Measurements from ENCODE around the gene ZP4. TPM values are rescaled to one million over a fixed set of nuclear protein-coding genes. Genes with fewer than 3 reads are reported as not detected.

The ZP4 gene
- total RNA-seq, 1 experiment from 2014 or later: not detected

DNA sequence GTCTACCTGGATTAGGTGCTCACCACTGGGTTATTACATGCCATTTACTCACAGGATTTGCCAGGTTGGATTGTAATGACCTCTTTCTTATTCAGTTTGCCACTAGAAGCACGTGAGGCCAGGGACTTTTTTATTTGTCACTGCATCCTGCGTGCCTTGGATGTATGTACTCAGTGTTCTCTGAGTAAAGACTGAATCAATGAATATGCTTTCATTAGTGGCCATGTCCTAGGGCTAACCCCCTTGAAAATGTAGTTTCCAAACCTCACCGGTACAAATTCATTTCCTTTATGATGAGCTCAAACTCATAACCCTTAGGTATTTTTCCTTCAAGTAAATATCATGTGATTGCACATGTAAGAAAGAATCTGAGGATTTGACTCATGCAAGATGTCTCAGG, 1.3 kb upstream of the ZP4 start:
- intact Hi-C loops (cut with micrococcal nuclease): no loop called here
- H3K4me1 ChIP-seq (ENCODE audit: control insufficient read depth in 1 of 2, insufficient read depth in 2 of 2, low read length in 2 of 2): no peaks in the 10 kb centered on the region
- ChIA-PET POLR2A (interaction anchor here (0.6 kb wide), 1 partner anchor 10 kb away, joined by 3 read pairs; no protein-coding TSS in a partner anchor), RAD21 (ENCODE audit: low non-redundant PET in 1 of 2, low total read pairs in 2 of 2, uncharacterized antibody in 2 of 2, unreplicated experiment in 2 of 2) (no interaction called here), CTCF (no interaction called here)
- ATAC-seq (no peak), DNase-seq (ENCODE audit: low read depth, low spot score) (no peak)
- H3K27me3 ChIP-seq (ENCODE audit: insufficient read depth, low read length): no peaks in the 10 kb centered on the region
- H3K4me3 ChIP-seq (replicated peaks in 1 of 2; ENCODE audit: low read depth in 1 of 2, low read length in 2 of 2): no peak overlapping the region
- H3K9me3 ChIP-seq (ENCODE audit: control insufficient read depth in 1 of 2, insufficient read depth in 1 of 2, low read depth in 1 of 2, low read length in 2 of 2): peaks cover 4 to 21% of the 10 kb centered on the region in 2 experiments; a peak in 2 of 4 replicates
- H3K36me3 ChIP-seq (ENCODE audit: control insufficient read depth in 1 of 2, insufficient read depth in 2 of 2, low read length in 2 of 2): no peaks in the 10 kb centered on the region
- no TSS peak for BruUV-seq (replicated peaks)
- H3K9ac ChIP-seq (ENCODE audit: low read length): no peak overlapping the region
- no peaks in the 10 kb centered on the region for H3K9me2 ChIP-seq (ENCODE audit: insufficient read depth)
- H3K27ac ChIP-seq (ENCODE audit: low read depth, low read length): no peak overlapping the region
- no peaks in the 10 kb centered on the region for H4K20me1 ChIP-seq (ENCODE audit: insufficient read depth)
- no peak overlapping the region for H3K4me2 ChIP-seq (ENCODE audit: low read length)
- H3K79me2 ChIP-seq (ENCODE audit: insufficient read depth, low read length): no peaks in the 10 kb centered on the region
- TF ChIP-seq CEBPB (IDR thresholded peaks at IDR 0.05; ENCODE audit: low read depth) (no peak), CBX3 (IDR thresholded peaks at IDR 0.05; ENCODE audit: low read depth) (no peak), ELF1 (IDR thresholded peaks at IDR 0.05; ENCODE audit: borderline replicate concordance, low read depth) (no peak), SIN3A (IDR thresholded peaks at IDR 0.05; ENCODE audit: low read depth) (no peak), SRF (IDR thresholded peaks at IDR 0.05; ENCODE audit: low read depth) (no peak), SP1 (IDR thresholded peaks at IDR 0.05; ENCODE audit: low read depth) (no peak), TCF7L2 (IDR thresholded peaks at IDR 0.05; ENCODE audit: borderline replicate concordance, extremely low read depth, insufficient read depth, insufficient read length) (no peak)
- TF ChIP-seq, protein P1, sequence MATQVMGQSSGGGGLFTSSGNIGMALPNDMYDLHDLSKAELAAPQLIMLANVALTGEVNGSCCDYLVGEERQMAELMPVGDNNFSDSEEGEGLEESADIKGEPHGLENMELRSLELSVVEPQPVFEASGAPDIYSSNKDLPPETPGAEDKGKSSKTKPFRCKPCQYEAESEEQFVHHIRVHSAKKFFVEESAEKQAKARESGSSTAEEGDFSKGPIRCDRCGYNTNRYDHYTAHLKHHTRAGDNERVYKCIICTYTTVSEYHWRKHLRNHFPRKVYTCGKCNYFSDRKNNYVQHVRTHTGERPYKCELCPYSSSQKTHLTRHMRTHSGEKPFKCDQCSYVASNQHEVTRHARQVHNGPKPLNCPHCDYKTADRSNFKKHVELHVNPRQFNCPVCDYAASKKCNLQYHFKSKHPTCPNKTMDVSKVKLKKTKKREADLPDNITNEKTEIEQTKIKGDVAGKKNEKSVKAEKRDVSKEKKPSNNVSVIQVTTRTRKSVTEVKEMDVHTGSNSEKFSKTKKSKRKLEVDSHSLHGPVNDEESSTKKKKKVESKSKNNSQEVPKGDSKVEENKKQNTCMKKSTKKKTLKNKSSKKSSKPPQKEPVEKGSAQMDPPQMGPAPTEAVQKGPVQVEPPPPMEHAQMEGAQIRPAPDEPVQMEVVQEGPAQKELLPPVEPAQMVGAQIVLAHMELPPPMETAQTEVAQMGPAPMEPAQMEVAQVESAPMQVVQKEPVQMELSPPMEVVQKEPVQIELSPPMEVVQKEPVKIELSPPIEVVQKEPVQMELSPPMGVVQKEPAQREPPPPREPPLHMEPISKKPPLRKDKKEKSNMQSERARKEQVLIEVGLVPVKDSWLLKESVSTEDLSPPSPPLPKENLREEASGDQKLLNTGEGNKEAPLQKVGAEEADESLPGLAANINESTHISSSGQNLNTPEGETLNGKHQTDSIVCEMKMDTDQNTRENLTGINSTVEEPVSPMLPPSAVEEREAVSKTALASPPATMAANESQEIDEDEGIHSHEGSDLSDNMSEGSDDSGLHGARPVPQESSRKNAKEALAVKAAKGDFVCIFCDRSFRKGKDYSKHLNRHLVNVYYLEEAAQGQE (IDR thresholded peaks at IDR 0.05; ENCODE audit: low read depth): no peak
- TF ChIP-seq, protein P2, sequence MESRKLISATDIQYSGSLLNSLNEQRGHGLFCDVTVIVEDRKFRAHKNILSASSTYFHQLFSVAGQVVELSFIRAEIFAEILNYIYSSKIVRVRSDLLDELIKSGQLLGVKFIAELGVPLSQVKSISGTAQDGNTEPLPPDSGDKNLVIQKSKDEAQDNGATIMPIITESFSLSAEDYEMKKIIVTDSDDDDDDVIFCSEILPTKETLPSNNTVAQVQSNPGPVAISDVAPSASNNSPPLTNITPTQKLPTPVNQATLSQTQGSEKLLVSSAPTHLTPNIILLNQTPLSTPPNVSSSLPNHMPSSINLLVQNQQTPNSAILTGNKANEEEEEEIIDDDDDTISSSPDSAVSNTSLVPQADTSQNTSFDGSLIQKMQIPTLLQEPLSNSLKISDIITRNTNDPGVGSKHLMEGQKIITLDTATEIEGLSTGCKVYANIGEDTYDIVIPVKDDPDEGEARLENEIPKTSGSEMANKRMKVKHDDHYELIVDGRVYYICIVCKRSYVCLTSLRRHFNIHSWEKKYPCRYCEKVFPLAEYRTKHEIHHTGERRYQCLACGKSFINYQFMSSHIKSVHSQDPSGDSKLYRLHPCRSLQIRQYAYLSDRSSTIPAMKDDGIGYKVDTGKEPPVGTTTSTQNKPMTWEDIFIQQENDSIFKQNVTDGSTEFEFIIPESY (IDR thresholded peaks at IDR 0.05; ENCODE audit: extremely low read depth, insufficient replicate concordance, low read length): no peak
- H2AFZ ChIP-seq (ENCODE audit: low read depth, low read length, poor library complexity, severe bottlenecking): no peak overlapping the region

Measured in HCT116 (cell line).